ENCODE measurements around the gene PWWP2B. TPM values are rescaled to one million over a fixed set of nuclear protein-coding genes. Genes with fewer than 3 reads are reported as not detected.
A peak's percentile ranks its signal among the peaks of the same experiment; 100 is the strongest.

PWWP2B gene
- total and polyA plus RNA-seq, 2 of the 13 experiments (the other 11 are each of a cell fraction or from before 2014, with no cell fraction given), result 2.3 to 4.7 TPM

- FAIRE-seq (no peak), ATAC-seq (no peak), DNase-seq (ENCODE audit: low spot score) (no peak)
- no peak overlapping the region for H3K9ac ChIP-seq (ENCODE audit: insufficient read depth, low read depth, low read length)
- TF ChIP-seq ZNF747 (CRISPR knock-in tag; IDR thresholded peaks at IDR 0.05; ENCODE audit: borderline replicate concordance) (no peak), YY1 (IDR thresholded peaks at IDR 0.05; ENCODE audit: insufficient read depth, insufficient replicate concordance, low read depth, low read length) (no peak), ZNF629 (CRISPR knock-in tag; conservative IDR thresholded peaks at IDR 0.05) (peak; percentile 60)
- in situ Hi-C loops (cut with HindIII; ENCODE audit: extremely low pct_ligation_motif_present, low pct_unique_long_range_greater_than_20kb) (no loop called here), intact Hi-C loops (cut with micrococcal nuclease; ENCODE audit: unreplicated experiment) (no loop called here)
- H3K9me3 ChIP-seq (ENCODE audit: low read length), result no peaks in the 10 kb centered on the region
- peaks cover 30 to 72% of the 10 kb centered on the region in 2 experiments; a peak in 4 of 5 replicates for H3K27me3 ChIP-seq (ENCODE audit: control insufficient read depth in 1 of 2, insufficient read depth in 2 of 2, low read length in 2 of 2)
- ChIA-PET POLR2A (no interaction called here), CTCF (ENCODE audit: low intra/inter-chr PET ratio, low total read pairs) (no interaction called here)
- H3K27ac ChIP-seq (ENCODE audit: extremely low read length, insufficient read depth, low read length), result no peak overlapping the region
- H2AFZ ChIP-seq (ENCODE audit: low read length), result no peak overlapping the region
- no peaks in the 10 kb centered on the region for H3K36me3 ChIP-seq (replicated peaks in 1 of 2; ENCODE audit: control insufficient read depth in 1 of 2, insufficient read depth in 2 of 2, low read length in 2 of 2)
- no peak overlapping the region for H3K4me3 ChIP-seq (replicated peaks in 1 of 3; ENCODE audit: insufficient read depth in 1 of 3, low read depth in 2 of 3, low read length in 3 of 3)
- no peaks in the 10 kb centered on the region for H3K79me2 ChIP-seq (ENCODE audit: insufficient read depth, low read length)
- H3K4me2 ChIP-seq (ENCODE audit: low read depth, low read length), result no peak overlapping the region
- no TSS peak for BruUV-seq (replicated peaks)
- H4K20me1 ChIP-seq (ENCODE audit: insufficient read depth, low read length), result no peaks in the 10 kb centered on the region
- H3K4me1 ChIP-seq (ENCODE audit: insufficient read depth, low read length), result peaks cover 17% of the 10 kb centered on the region
- WGBS (ENCODE audit: low lambda C conversion rate), result 61% methylated on average over 2 of the region's 20 CpGs
These were observed 69.0 kb downstream of the PWWP2B start for GRCh38 chr10:132465889-132466519.

- no peak overlapping the region for H3K27ac ChIP-seq (ENCODE audit: extremely low read length, insufficient read depth, low read length)
- in situ Hi-C loops (cut with HindIII; ENCODE audit: extremely low pct_ligation_motif_present, low pct_unique_long_range_greater_than_20kb), result no loop called here
- no peak overlapping the region for H2AFZ ChIP-seq (ENCODE audit: low read length)
- no peaks in the 10 kb centered on the region for H4K20me1 ChIP-seq (ENCODE audit: insufficient read depth, low read length)
- FAIRE-seq (no peak), ATAC-seq (no peak), DNase-seq (ENCODE audit: low spot score) (no peak)
- H3K9ac ChIP-seq (ENCODE audit: insufficient read depth, low read depth, low read length), result no peak overlapping the region
- 55% methylated on average over 21 of the region's 29 CpGs for WGBS (ENCODE audit: low lambda C conversion rate)
- POLR2A ChIA-PET, result interaction anchor here (0.6 to 1.1 kb wide), 2 partner anchors 53 to 101 kb away, joined by 3 read pairs; no protein-coding TSS in a partner anchor
- intact Hi-C loops (cut with micrococcal nuclease; ENCODE audit: unreplicated experiment), result no loop called here
- H3K4me1 ChIP-seq (ENCODE audit: insufficient read depth, low read length), result peaks cover 17% of the 10 kb centered on the region
- H3K79me2 ChIP-seq (ENCODE audit: insufficient read depth, low read length), result no peaks in the 10 kb centered on the region
- no TSS peak for BruUV-seq (replicated peaks)
- no peak overlapping the region for H3K4me2 ChIP-seq (ENCODE audit: low read depth, low read length)
- CTCF ChIA-PET (ENCODE audit: low intra/inter-chr PET ratio, low total read pairs), result no interaction called here
- H3K27me3 ChIP-seq (ENCODE audit: control insufficient read depth in 1 of 2, insufficient read depth in 2 of 2, low read length in 2 of 2), result peaks cover 28 to 79% of the 10 kb centered on the region in 2 experiments; a peak in 4 of 5 replicates
- no peak overlapping the region for H3K4me3 ChIP-seq (replicated peaks in 1 of 3; ENCODE audit: insufficient read depth in 1 of 3, low read depth in 2 of 3, low read length in 3 of 3)
- no peaks in the 10 kb centered on the region for H3K36me3 ChIP-seq (replicated peaks in 1 of 2; ENCODE audit: control insufficient read depth in 1 of 2, insufficient read depth in 2 of 2, low read length in 2 of 2)
- no peaks in the 10 kb centered on the region for H3K9me3 ChIP-seq (ENCODE audit: low read length)
- TF ChIP-seq AHDC1 (CRISPR knock-in tag; IDR thresholded peaks at IDR 0.05; ENCODE audit: borderline replicate concordance) (no peak), ERF (CRISPR knock-in tag; IDR thresholded peaks at IDR 0.05) (no peak), ZNF329 (CRISPR knock-in tag; IDR thresholded peaks at IDR 0.05; ENCODE audit: low read depth) (no peak)
- TF ChIP-seq, protein P1, sequence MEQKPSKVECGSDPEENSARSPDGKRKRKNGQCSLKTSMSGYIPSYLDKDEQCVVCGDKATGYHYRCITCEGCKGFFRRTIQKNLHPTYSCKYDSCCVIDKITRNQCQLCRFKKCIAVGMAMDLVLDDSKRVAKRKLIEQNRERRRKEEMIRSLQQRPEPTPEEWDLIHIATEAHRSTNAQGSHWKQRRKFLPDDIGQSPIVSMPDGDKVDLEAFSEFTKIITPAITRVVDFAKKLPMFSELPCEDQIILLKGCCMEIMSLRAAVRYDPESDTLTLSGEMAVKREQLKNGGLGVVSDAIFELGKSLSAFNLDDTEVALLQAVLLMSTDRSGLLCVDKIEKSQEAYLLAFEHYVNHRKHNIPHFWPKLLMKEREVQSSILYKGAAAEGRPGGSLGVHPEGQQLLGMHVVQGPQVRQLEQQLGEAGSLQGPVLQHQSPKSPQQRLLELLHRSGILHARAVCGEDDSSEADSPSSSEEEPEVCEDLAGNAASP (CRISPR knock-in tag; IDR thresholded peaks at IDR 0.05; ENCODE audit: borderline replicate concordance), result no peak
These were observed 69.8 kb downstream of the PWWP2B start for GRCh38 chr10:132466520-132467463.
